SK-N-MC (cell line): ENCODE data around the gene UBQLN3.

Experiments used
- DNase-seq: peaks from one replicate; pipeline ENCODE4 v3.0.0-alpha.2; 2011; ENCODE audit warnings: low read depth, low spot score
- H3K27ac ChIP-seq: fragments of 200-600 bp; sonication (generic); 2 replicates; pipeline ENCODE4 v1.5.1; 2016; ENCODE audit warnings: mixed run types
- H3K36me3 ChIP-seq: fragments of 200-600 bp; sonication (generic); 2 replicates; pipeline ENCODE4 v1.6.1; 2017; ENCODE audit warnings: antibody characterized with exemption, low read length, mixed read lengths; ENCODE audit not compliant: insufficient read depth
- H3K4me3 ChIP-seq: fragments of 200-600 bp; sonication (generic); 2 replicates; pipeline ENCODE4 v1.5.1; 2016
- H3K9ac ChIP-seq: fragments of 200-600 bp; sonication (generic); 2 replicates; pipeline ENCODE4 v1.8.0; 2017; ENCODE audit warnings: mixed run types, mixed read lengths; ENCODE audit not compliant: insufficient read length
- H3K9me3 ChIP-seq: fragments of 200-600 bp; sonication (generic); 2 replicates; pipeline ENCODE4 v1.6.1; 2017; ENCODE audit warnings: low read depth, mild to moderate bottlenecking, antibody characterized with exemption, low read length, moderate library complexity, mixed read lengths
- EZH2 ChIP-seq: fragments of 200-600 bp; sonication (generic); IDR thresholded peaks from one replicate; pipeline ENCODE4 v1.6.1; 2017; ENCODE audit warnings: antibody characterized with exemption
- FOXP2 ChIP-seq: optimal IDR thresholded peaks from 2 replicates; pipeline ENCODE3; 2011; ENCODE audit warnings: mild to moderate bottlenecking, moderate library complexity; ENCODE audit not compliant: insufficient read depth; ENCODE audit errors: extremely low read length, control extremely low read depth
- POLR2AphosphoS5 ChIP-seq: IDR thresholded peaks from 2 replicates; pipeline ENCODE4 v1.6.1; 2012; ENCODE audit warnings: mild to moderate bottlenecking, low read depth, low read length, borderline replicate concordance

UBQLN3 gene

GRCh38 chr11:5514841-5515240 lies 5.1 kb upstream of the UBQLN3 start:
- no peak overlapping the region for H3K9ac ChIP-seq
- H3K27ac ChIP-seq = no peak overlapping the region
- TF ChIP-seq FOXP2 = no peak
- no peak for TF ChIP-seq POLR2AphosphoS5
- no peak overlapping the region for H3K4me3 ChIP-seq
- H3K9me3 ChIP-seq = no peaks in the 10 kb centered on the region
- no peaks in the 10 kb centered on the region for H3K36me3 ChIP-seq
- DNase-seq = no peak

- no peak for DNase-seq
- no peak overlapping the region for H3K9ac ChIP-seq
- H3K27ac ChIP-seq = no peak overlapping the region
- H3K36me3 ChIP-seq = no peaks in the 10 kb centered on the region
- no peaks in the 10 kb centered on the region for H3K9me3 ChIP-seq
- TF ChIP-seq POLR2AphosphoS5 (no peak), FOXP2 (no peak), EZH2 (no peak)
- H3K4me3 ChIP-seq = no peak overlapping the region
These were observed 1.2 kb downstream of the UBQLN3 start for GRCh38 chr11:5508605-5509004.

GRCh38 chr11:5507933-5508305 lies 1.8 kb downstream of the UBQLN3 start:
- DNase-seq = no peak
- no peak for TF ChIP-seq FOXP2
- TF ChIP-seq EZH2 = no peak
- TF ChIP-seq POLR2AphosphoS5 = no peak
- no peak overlapping the region for H3K4me3 ChIP-seq
- no peaks in the 10 kb centered on the region for H3K9me3 ChIP-seq
- no peak overlapping the region for H3K27ac ChIP-seq
- H3K36me3 ChIP-seq = no peaks in the 10 kb centered on the region
- no peak overlapping the region for H3K9ac ChIP-seq

GRCh38 chr11:5507177-5507932 lies 2.4 kb downstream of the UBQLN3 start:
- no peaks in the 10 kb centered on the region for H3K9me3 ChIP-seq
- no peak overlapping the region for H3K27ac ChIP-seq
- no peak overlapping the region for H3K9ac ChIP-seq
- no peaks in the 10 kb centered on the region for H3K36me3 ChIP-seq
- no peak overlapping the region for H3K4me3 ChIP-seq
- TF ChIP-seq EZH2 (no peak), POLR2AphosphoS5 (no peak), FOXP2 (no peak)
- DNase-seq = no peak

GRCh38 chr11:5505363-5506048 lies 4.3 kb downstream of the UBQLN3 start:
- TF ChIP-seq EZH2 (no peak), FOXP2 (no peak), POLR2AphosphoS5 (no peak)
- Histone ChIP-seq H3K9ac (no peak overlapping the region), H3K9me3 (no peaks in the 10 kb centered on the region), H3K4me3 (no peak overlapping the region), H3K27ac (no peak overlapping the region), H3K36me3 (no peaks in the 10 kb centered on the region)
- no peak for DNase-seq

GRCh38 chr11:5504403-5504921 lies 5.3 kb downstream of the UBQLN3 start:
- no peak for TF ChIP-seq EZH2
- TF ChIP-seq FOXP2 = no peak
- TF ChIP-seq POLR2AphosphoS5 = no peak
- H3K36me3 ChIP-seq = no peaks in the 10 kb centered on the region
- H3K4me3 ChIP-seq = no peak overlapping the region
- no peak overlapping the region for H3K27ac ChIP-seq
- H3K9me3 ChIP-seq = no peaks in the 10 kb centered on the region
- no peak for DNase-seq
- H3K9ac ChIP-seq = no peak overlapping the region

GRCh38 chr11:5500393-5500801 lies 9.4 kb downstream of the UBQLN3 start:
- no peaks in the 10 kb centered on the region for H3K9me3 ChIP-seq
- no peak overlapping the region for H3K9ac ChIP-seq
- TF ChIP-seq FOXP2 (no peak), POLR2AphosphoS5 (no peak), EZH2 (no peak)
- no peak overlapping the region for H3K27ac ChIP-seq
- H3K4me3 ChIP-seq = no peak overlapping the region
- DNase-seq = no peak
- H3K36me3 ChIP-seq = no peaks in the 10 kb centered on the region

- no peak overlapping the region for H3K4me3 ChIP-seq
- H3K9me3 ChIP-seq = no peaks in the 10 kb centered on the region
- DNase-seq = no peak
- no peak for TF ChIP-seq EZH2
- no peak for TF ChIP-seq POLR2AphosphoS5
- no peak for TF ChIP-seq FOXP2
- H3K36me3 ChIP-seq = no peaks in the 10 kb centered on the region
- H3K27ac ChIP-seq = no peak overlapping the region
- no peak overlapping the region for H3K9ac ChIP-seq
These were observed 10.1 kb downstream of the UBQLN3 start for GRCh38 chr11:5499671-5500070.
